K562 (cell line): ENCODE measurements around the gene CPLX1. TPM values are rescaled to one million over a fixed set of nuclear protein-coding genes. Genes with fewer than 3 reads are reported as not detected.

Experiments used
- ATAC-seq: fragments of 200-7000 bp; cut with Tn5 transposase; 3 replicates; pipeline ENCODE4 v1.9.1; 2020; ENCODE audit warnings: moderate library complexity
- BruUV-seq: library from RNA; stranded (reverse); fragments of 400-500 nt; replicated peaks from 2 replicates; lab custom pipeline; 2021; lab: Mats Ljungman, UMichigan
- CTCF ChIA-PET: fragments of 300-600 bp; formaldehyde crosslinking; extraction: SDS; loops from one replicate; lab custom pipeline; 2021; ENCODE audit warnings: low intra/inter-chr PET ratio; lab: Yijun Ruan, JAX
- POLR2A ChIA-PET: fragments of 300-600, 350-650 bp; sonication (Branson Sonifier 250); formaldehyde crosslinking; extraction: SDS; loops from one replicate; lab custom pipeline; 2021; ENCODE audit warnings: antibody characterized with exemption, inconsistent platforms; lab: Yijun Ruan, JAX
- DNase-seq, 4 experiments: peaks; one replicate each; pipeline versions ENCODE4 v3.0.0 to v3.0.0-alpha.2; 2011 to 2018; ENCODE audit warnings: low spot score in 3 of 4, mixed read lengths in 3 of 4; ENCODE audit errors: extremely low read depth in 1 of 4
- FAIRE-seq: peaks from 2 replicates; lab custom pipeline; 2011; peaks lifted over from hg19 to GRCh38; lab: Jason Lieb, UNC
- H2AFZ ChIP-seq: 2 replicates; pipeline ENCODE4 v1.6.0; 2011; ENCODE audit warnings: low read depth, low read length, control low read depth, inconsistent platforms
- H3K27ac ChIP-seq: fragments of 200-600 bp; 3 replicates; pipeline ENCODE4 v1.8.0; 2011; ENCODE audit warnings: low read depth, mild to moderate bottlenecking, control low read depth, inconsistent platforms, low read length, moderate library complexity, mixed read lengths; ENCODE audit errors: extremely low read depth
- H3K27me3 ChIP-seq, 2 experiments: fragments of 300-600 bp in 1 of 2; 2 replicates in 1 of 2; 3 replicates in 1 of 2; pipeline versions ENCODE4 v1.6.0 to v1.8.0; 2011; ENCODE audit warnings: inconsistent platforms in 2 of 2, low read length in 2 of 2, mild to moderate bottlenecking in 1 of 2, mixed read lengths in 1 of 2, moderate library complexity in 1 of 2; ENCODE audit not compliant: control insufficient read depth in 2 of 2, insufficient read depth in 2 of 2
- H3K36me3 ChIP-seq: fragments of 300-600 bp; 3 replicates; pipeline ENCODE4 v1.8.0; 2011; ENCODE audit warnings: mild to moderate bottlenecking, low read length, inconsistent platforms; ENCODE audit not compliant: control insufficient read depth, insufficient read depth
- H3K4me1 ChIP-seq, 2 experiments: fragments of 200-600 bp in 1 of 2; replicated peaks in 1 of 2; 2 replicates in 1 of 2; 3 replicates in 1 of 2; pipeline versions ENCODE4 v1.5.1 to v1.8.0; 2011; ENCODE audit warnings: inconsistent platforms in 2 of 2, low read length in 2 of 2, mild to moderate bottlenecking in 1 of 2, mixed read lengths in 1 of 2, moderate library complexity in 1 of 2; ENCODE audit not compliant: control insufficient read depth in 2 of 2, insufficient read depth in 2 of 2
- H3K4me2 ChIP-seq: 2 replicates; pipeline ENCODE4 v1.6.1; 2011; ENCODE audit warnings: low read length, control low read depth, inconsistent platforms, mixed read lengths; ENCODE audit not compliant: insufficient read depth
- H3K4me3 ChIP-seq: fragments of 200-600 bp; sonication (generic), shearing (Covaris generic); 2 replicates; pipeline ENCODE4 v1.5.1; 2016; ENCODE audit warnings: control low read depth, inconsistent platforms
- H3K79me2 ChIP-seq: fragments of 200-600 bp; 3 replicates; pipeline ENCODE4 v1.8.0; 2011; ENCODE audit warnings: low read length, inconsistent platforms; ENCODE audit not compliant: control insufficient read depth, insufficient read depth
- H3K9ac ChIP-seq, 2 experiments: 2 replicates each; pipeline versions ENCODE4 v1.6.0 to v1.6.1; 2011; ENCODE audit warnings: low read depth in 2 of 2, low read length in 2 of 2, control low read depth in 1 of 2, inconsistent platforms in 1 of 2, mild to moderate bottlenecking in 1 of 2, mixed read lengths in 1 of 2; ENCODE audit not compliant: insufficient read depth in 1 of 2
- H3K9me1 ChIP-seq: one replicate; pipeline ENCODE4 v1.6.0; 2011; ENCODE audit warnings: inconsistent platforms, mild to moderate bottlenecking, low read length, moderate library complexity; ENCODE audit not compliant: control insufficient read depth, insufficient read depth
- H3K9me3 ChIP-seq: replicated peaks from 2 replicates; pipeline ENCODE4 v1.5.1; 2011; ENCODE audit warnings: low read depth, low read length, inconsistent platforms; ENCODE audit not compliant: control insufficient read depth, insufficient read depth
- H4K20me1 ChIP-seq: replicated peaks from 2 replicates; pipeline ENCODE4 v1.6.1; 2011; ENCODE audit warnings: low read length, inconsistent platforms, mixed read lengths; ENCODE audit not compliant: control insufficient read depth, insufficient read depth
- DNMT1 ChIP-seq: fragments of 450-650 bp; IDR thresholded peaks from 2 replicates; pipeline ENCODE4 v1.6.1; 2016; ENCODE audit warnings: antibody characterized with exemption, mild to moderate bottlenecking
- HDAC8 ChIP-seq: fragments of 450-650 bp; IDR thresholded peaks from 2 replicates; pipeline ENCODE4 v1.6.1; 2016; ENCODE audit warnings: mild to moderate bottlenecking, missing genetic modification characterization, moderate library complexity, missing compliant biosample characterization
- HEY1 ChIP-seq: fragments of 250-450 bp; sonication (Bioruptor Pico); IDR thresholded peaks from 2 replicates; pipeline ENCODE4 v1.5.0; 2020; ENCODE audit warnings: mild to moderate bottlenecking, moderate library complexity, borderline replicate concordance
- MXI1 ChIP-seq: IDR thresholded peaks from 2 replicates; pipeline ENCODE4 v1.6.1; 2011; ENCODE audit warnings: low read depth, mild to moderate bottlenecking, improper control_type of control experiment, low read length
- MYC ChIP-seq, 2 experiments: fragments of 250-450 bp in 1 of 2; sonication (Bioruptor Pico) in 1 of 2; IDR thresholded peaks; 2 replicates each; pipeline versions ENCODE4 v1.5.1 to v1.6.1; 2012 to 2021; ENCODE audit warnings: low read depth in 2 of 2, borderline replicate concordance in 1 of 2, improper control_type of control experiment in 1 of 2, low read length in 1 of 2, mild to moderate bottlenecking in 1 of 2, moderate library complexity in 1 of 2
- YY1 ChIP-seq, 3 experiments: IDR thresholded peaks; 2 replicates each; pipeline ENCODE4 v1.6.1; 2011; ENCODE audit warnings: low read length in 2 of 3, mild to moderate bottlenecking in 2 of 3, moderate library complexity in 2 of 3, borderline replicate concordance in 1 of 3, control low read depth in 1 of 3, low read depth in 1 of 3; ENCODE audit not compliant: insufficient read depth in 3 of 3, insufficient replicate concordance in 2 of 3, control insufficient read depth in 1 of 3, insufficient read length in 1 of 3; ENCODE audit errors: extremely low read depth in 1 of 3
- WGBS: fragments of 100-300 bp; shearing (Covaris generic); methylation state at CpG from one replicate; pipeline ENCODE4 v1.1.6; 2016; ENCODE audit warnings: low coverage, mixed read lengths; ENCODE audit not compliant: insufficient coverage; ENCODE audit errors: missing lambda C conversion rate; 5-methylcytosine and 5-hydroxymethylcytosine counted together
- in situ Hi-C: fragments of 300-500 bp; cut with MboI; formaldehyde crosslinking; loops from 4 replicates; pipeline ENCODE4 v1.15.0; 2018; ENCODE audit warnings: inconsistent platforms, mixed read lengths
- intact Hi-C: fragments of 100-400 bp; cut with micrococcal nuclease; formaldehyde crosslinking; loops from 2 replicates; pipeline ENCODE4 v1.14.2; 2022
- polyA plus RNA-seq, 8 experiments: library from polyadenylated mRNA; depleted of rRNA in 4 of 8; stranded (reverse) in 5 of 8; unstranded in 3 of 8; fragments of >200 nt; fragmentation: Nextera tagmentation in 2 of 8; fragmentation: Illumina TruSeq in 1 of 8; extraction: Ambion mirVana in 2 of 8; extraction: Trizol in 1 of 8; gene quantifications; 2 replicates each; pipeline versions ENCODE4 v1.2.1 to v1.2.3, GENCODE V29; 2011 to 2014; ENCODE audit warnings: inconsistent platforms in 1 of 8, missing spikeins in 1 of 8
- total RNA-seq, 7 experiments: library from RNA; depleted of rRNA in 6 of 7; stranded (reverse); fragments of >200 nt in 6 of 7; fragmentation: Illumina TruSeq in 2 of 7; extraction: Trizol in 2 of 7; gene quantifications; 2 replicates each; pipeline versions ENCODE4 v1.2.1 to v1.2.3, GENCODE V29; 2011 to 2021; ENCODE audit warnings: low replicate concordance in 1 of 7
- TF ChIP-seq, protein P1 (sequence below): fragments of 450-650 bp; formaldehyde crosslinking; IDR thresholded peaks from 2 replicates; pipeline ENCODE4 v1.4.0; 2022; ENCODE audit warnings: mild to moderate bottlenecking, moderate library complexity

Gene CPLX1
- total and polyA plus RNA-seq, 9 of the 15 experiments (the other 6 are each of a cell fraction or from before 2014, with no cell fraction given) = 0.03 to 3.3 (median 0.17) TPM; not detected in 2

DNA sequence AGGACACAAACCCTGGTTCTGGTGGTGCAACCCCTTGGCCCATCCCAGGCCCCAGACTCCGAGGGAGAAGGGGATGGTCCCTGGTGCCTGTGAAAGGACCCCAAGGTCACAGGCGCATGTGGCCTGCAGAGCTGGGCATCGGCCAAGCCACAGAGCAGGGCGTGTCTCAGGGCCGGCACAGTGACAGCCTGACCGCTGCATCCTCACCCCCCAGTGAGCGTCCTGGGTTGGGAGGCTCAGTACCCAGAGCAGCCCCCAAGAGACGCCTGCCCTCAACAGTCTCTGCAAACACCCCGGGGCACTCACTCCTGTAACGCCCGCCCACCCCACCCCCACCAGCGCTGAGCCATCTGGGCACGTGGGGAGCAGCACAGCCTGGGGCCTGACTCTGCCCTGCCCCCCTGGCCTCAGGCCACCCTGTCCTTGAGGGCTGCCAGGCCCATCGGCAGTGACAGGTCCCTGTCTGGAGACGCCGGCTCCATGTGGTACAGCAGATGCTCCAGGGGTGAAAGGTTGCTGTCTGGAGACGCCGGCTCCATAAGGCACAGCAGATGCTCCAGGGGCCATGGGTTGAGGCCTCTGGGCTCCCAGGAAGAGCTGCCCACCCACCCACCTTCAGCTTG is 24.5 kb upstream of the CPLX1 start:
- no peak for DNase-seq
- Histone ChIP-seq H2AFZ (no peak overlapping the region), H3K9me3 (no peaks in the 10 kb centered on the region; the same call in 1 of the 2 replicates), H4K20me1 (no peaks in the 10 kb centered on the region), H3K4me3 (no peak overlapping the region), H3K27ac (no peak overlapping the region), H3K4me1 (peaks cover 0 to 27% of the 10 kb centered on the region in 2 experiments; a peak in 2 of 5 replicates), H3K79me2 (no peaks in the 10 kb centered on the region), H3K9ac (no peak overlapping the region; a peak in 1 of 4 replicates), H3K4me2 (no peak overlapping the region), H3K9me1 (no peaks in the 10 kb centered on the region), H3K27me3 (no peaks in the 10 kb centered on the region), H3K36me3 (peaks cover 41% of the 10 kb centered on the region; the same call in 2 of the 3 replicates)
- no peak for ATAC-seq
- FAIRE-seq = no peak
- in situ Hi-C loops = no loop called here
- intact Hi-C loops = no loop called here
- no TSS peak for BruUV-seq
- ChIA-PET POLR2A (no interaction called here), CTCF (no interaction called here)
- TF ChIP-seq MXI1 (no peak), HDAC8 (tag) (no peak), MYC (IDR thresholded peaks at IDR 0.05; ENCODE audit: low read depth, low read length) (no peak), MYC (CRISPR knock-in tag; IDR thresholded peaks at IDR 0.05; ENCODE audit: borderline replicate concordance, low read depth) (no peak), DNMT1 (no peak), YY1 (IDR thresholded peaks at IDR 0.05; ENCODE audit: borderline replicate concordance in 1 of 3, control insufficient read depth in 1 of 3, extremely low read depth in 1 of 3, insufficient read depth in 3 of 3, insufficient read length in 1 of 3, insufficient replicate concordance in 2 of 3, low read depth in 1 of 3, low read length in 2 of 3) (no peak), HEY1 (CRISPR knock-in tag) (no peak)
- TF ChIP-seq, protein P1, sequence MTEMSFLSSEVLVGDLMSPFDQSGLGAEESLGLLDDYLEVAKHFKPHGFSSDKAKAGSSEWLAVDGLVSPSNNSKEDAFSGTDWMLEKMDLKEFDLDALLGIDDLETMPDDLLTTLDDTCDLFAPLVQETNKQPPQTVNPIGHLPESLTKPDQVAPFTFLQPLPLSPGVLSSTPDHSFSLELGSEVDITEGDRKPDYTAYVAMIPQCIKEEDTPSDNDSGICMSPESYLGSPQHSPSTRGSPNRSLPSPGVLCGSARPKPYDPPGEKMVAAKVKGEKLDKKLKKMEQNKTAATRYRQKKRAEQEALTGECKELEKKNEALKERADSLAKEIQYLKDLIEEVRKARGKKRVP (CRISPR knock-in tag) = no peak
- WGBS = 98% methylated on average over 8 of the region's 18 CpGs
